HUES64 (cell line): ENCODE results near the gene SLC2A9.
"Not testable (repeated sequence)": the region's sequence is repeated elsewhere in the genome, so short reads cannot be mapped to it uniquely, and the experiment has no call there.

ENCODE experiments used
- H3K27ac ChIP-seq: 2 replicates; pipeline ENCODE4 v1.7.0; 2013; ENCODE audit warnings: low read depth, low read length, inconsistent platforms
- H3K27me3 ChIP-seq: 2 replicates; pipeline ENCODE4 v1.6.1; 2013; ENCODE audit warnings: mild to moderate bottlenecking, low read length; ENCODE audit not compliant: insufficient read depth
- H3K36me3 ChIP-seq: 2 replicates; pipeline ENCODE4 v1.6.1; 2013; ENCODE audit warnings: mild to moderate bottlenecking, low read length; ENCODE audit not compliant: insufficient read depth
- H3K4me1 ChIP-seq: 2 replicates; pipeline ENCODE4 v1.6.1; 2013; ENCODE audit warnings: mild to moderate bottlenecking, low read length, moderate library complexity; ENCODE audit not compliant: insufficient read depth
- H3K4me3 ChIP-seq: 2 replicates; pipeline ENCODE4 v1.5.1; 2013; ENCODE audit warnings: mild to moderate bottlenecking, low read length, moderate library complexity
- H3K9ac ChIP-seq: 2 replicates; pipeline ENCODE4 v1.6.1; 2013; ENCODE audit warnings: mild to moderate bottlenecking, low read depth, low read length
- H3K9me3 ChIP-seq: 2 replicates; pipeline ENCODE4 v1.6.1; 2013; ENCODE audit warnings: low read depth, low read length; ENCODE audit not compliant: insufficient read depth
- WGBS: fragments of 150-250, 120-280 bp; methylation state at CpG from one replicate; pipeline ENCODE4 v1.1.7; 2013; ENCODE audit warnings: missing lambda C conversion rate; 5-methylcytosine and 5-hydroxymethylcytosine counted together

The SLC2A9 gene

DNA sequence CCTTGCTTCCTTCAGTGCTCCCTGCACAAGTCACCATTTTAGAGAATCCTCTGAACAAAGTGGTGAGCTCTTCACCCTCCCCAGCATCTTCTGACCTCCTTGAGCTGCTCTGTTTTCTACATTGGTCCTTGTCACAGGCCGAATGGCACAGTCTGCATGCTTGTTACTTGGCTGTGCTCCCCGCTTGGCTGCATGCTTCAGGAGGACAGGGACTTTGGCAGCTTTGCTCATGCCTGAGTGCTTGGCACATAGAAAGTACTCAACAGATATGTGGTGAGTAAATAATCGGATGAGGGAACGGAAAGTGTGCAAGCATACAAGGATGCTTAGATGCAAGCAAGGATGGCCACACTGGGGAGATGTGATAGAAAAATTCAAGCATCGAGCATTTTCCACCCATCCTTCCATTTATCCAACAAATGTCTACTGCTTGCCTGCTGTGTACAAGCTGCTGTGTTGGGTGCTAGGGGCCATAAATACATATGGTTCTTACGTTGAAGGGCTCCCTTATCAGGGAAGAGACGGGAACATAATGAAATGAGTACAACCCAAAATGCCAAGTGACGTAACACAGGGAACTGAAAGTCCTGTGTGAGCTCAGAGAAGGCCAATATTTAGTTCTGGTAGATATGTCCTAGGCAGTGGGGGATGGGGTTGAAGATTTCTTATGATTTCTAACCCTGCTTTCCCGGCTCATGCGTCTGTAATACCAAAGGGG lies 31.2 kb downstream of the SLC2A9 start:
- H3K27me3 ChIP-seq = no peaks in the 10 kb centered on the region
- WGBS = 93% methylated on average over 9 of the region's 10 CpGs
- no peak overlapping the region for H3K27ac ChIP-seq
- no peaks in the 10 kb centered on the region for H3K4me1 ChIP-seq
- H3K36me3 ChIP-seq = no peaks in the 10 kb centered on the region
- H3K9ac ChIP-seq = no peak overlapping the region
- no peaks in the 10 kb centered on the region for H3K9me3 ChIP-seq
- no peak overlapping the region for H3K4me3 ChIP-seq

DNA sequence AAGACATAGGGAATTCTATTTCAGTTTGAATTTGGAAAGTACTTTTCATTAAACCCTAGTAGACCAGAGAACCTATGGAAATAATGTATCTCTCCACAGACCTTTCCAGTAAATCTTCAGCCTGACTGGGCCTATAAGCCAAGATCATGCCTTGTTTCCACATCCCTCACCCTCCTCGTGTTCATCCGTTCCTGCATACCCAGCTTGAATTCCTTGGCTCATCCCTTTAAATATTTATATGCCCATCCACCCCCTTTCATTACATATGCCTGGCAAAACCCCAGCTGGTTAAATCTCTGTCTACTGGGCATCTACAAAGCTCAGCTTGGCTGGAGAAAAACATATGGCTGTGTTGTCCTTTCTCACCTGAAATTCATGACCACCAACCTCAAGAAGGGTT lies 32.4 kb downstream of the SLC2A9 start:
- WGBS = 89% methylated on average over 2 of the region's 2 CpGs
- no peak overlapping the region for H3K9ac ChIP-seq
- no peaks in the 10 kb centered on the region for H3K9me3 ChIP-seq
- no peak overlapping the region for H3K4me3 ChIP-seq
- H3K36me3 ChIP-seq = no peaks in the 10 kb centered on the region
- H3K27me3 ChIP-seq = no peaks in the 10 kb centered on the region
- H3K27ac ChIP-seq = no peak overlapping the region
- H3K4me1 ChIP-seq = no peaks in the 10 kb centered on the region

DNA sequence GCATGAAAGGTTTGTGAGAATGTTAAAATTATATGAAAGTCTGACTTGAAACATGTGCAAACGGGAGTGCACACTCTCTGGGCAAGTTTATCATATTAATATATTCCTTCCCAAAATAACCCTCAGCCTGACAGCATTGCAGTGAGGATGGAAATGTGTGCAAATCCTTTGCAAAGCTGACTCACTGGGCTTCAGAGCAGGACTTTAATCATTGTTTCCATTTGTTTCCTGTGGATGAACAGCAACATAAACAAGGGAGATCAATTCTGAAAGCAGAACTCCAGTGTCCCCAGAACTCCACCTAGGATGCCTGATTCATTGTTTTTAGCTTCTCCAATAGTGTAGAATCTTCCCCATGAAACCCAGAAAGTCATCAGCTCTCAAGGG lies 32.9 kb downstream of the SLC2A9 start:
- no peak overlapping the region for H3K4me3 ChIP-seq
- no peaks in the 10 kb centered on the region for H3K27me3 ChIP-seq
- H3K36me3 ChIP-seq = no peaks in the 10 kb centered on the region
- H3K9me3 ChIP-seq = no peaks in the 10 kb centered on the region
- no peaks in the 10 kb centered on the region for H3K4me1 ChIP-seq
- no peak overlapping the region for H3K9ac ChIP-seq
- no peak overlapping the region for H3K27ac ChIP-seq
- no CpG with 5 or more reads among the region's 1 CpG for WGBS

DNA sequence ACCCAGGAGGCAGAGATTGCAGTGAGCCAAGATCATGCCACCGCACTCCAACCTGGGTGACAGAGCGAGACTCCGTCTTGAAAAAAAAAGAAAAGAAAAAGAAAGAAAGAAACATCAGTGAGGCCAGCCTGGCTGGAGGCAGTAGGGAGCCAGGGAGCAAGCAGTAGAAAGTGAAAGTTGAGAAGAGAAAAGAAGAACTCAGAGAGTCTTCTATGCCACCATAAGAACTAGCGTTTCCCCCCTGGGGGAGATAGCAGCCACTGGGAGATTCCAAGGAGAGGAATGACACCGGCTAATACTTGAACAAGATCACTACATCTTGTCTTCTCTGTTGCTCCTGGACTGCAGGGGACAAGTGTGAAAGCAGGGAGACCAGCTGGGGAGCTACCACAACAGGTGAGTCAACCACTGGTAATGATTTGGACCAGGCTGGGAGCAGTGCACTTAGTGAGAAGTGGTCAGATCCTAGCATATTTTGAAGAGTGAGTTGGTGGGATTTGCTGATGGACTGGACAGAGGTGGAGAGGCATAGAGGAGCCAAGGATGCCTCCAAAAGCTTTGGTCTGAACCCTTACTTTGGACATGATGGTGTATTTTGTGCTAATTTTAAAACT lies 33.4 kb downstream of the SLC2A9 start:
- Histone ChIP-seq H3K27me3 (no peaks in the 10 kb centered on the region), H3K4me3 (no peak overlapping the region), H3K27ac (no peak overlapping the region), H3K36me3 (no peaks in the 10 kb centered on the region), H3K9me3 (no peaks in the 10 kb centered on the region), H3K9ac (no peak overlapping the region), H3K4me1 (no peaks in the 10 kb centered on the region)
- 97% methylated on average over 5 of the region's 5 CpGs for WGBS

DNA sequence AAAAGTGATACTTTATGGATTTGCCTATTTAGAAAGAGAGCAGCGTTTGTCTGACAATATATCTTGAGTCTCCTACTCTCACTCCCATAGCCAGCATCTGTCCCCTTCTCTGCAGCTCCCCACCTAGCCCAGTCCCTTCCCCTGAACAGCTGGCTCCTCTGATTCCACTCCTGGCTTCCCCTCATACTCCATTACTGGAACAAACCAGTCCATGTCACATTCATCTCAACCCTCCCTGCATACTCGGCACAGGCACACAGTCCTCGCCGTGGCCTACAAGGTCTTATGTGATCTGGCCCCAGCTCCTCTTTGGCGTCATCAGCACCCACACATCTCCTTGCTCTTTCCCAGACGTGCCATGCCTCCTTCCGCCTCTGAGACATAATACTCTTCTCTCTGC lies 36.7 kb downstream of the SLC2A9 start:
- no peaks in the 10 kb centered on the region for H3K9me3 ChIP-seq
- no peak overlapping the region for H3K4me3 ChIP-seq
- peaks cover 5% of the 10 kb centered on the region; the same call in 1 of the 2 replicates for H3K4me1 ChIP-seq
- no peak overlapping the region for H3K9ac ChIP-seq
- no peaks in the 10 kb centered on the region for H3K36me3 ChIP-seq
- WGBS = 93% methylated on average over 7 of the region's 7 CpGs
- peaks cover 12% of the 10 kb centered on the region; the same call in 1 of the 2 replicates for H3K27me3 ChIP-seq
- no peak overlapping the region for H3K27ac ChIP-seq

DNA sequence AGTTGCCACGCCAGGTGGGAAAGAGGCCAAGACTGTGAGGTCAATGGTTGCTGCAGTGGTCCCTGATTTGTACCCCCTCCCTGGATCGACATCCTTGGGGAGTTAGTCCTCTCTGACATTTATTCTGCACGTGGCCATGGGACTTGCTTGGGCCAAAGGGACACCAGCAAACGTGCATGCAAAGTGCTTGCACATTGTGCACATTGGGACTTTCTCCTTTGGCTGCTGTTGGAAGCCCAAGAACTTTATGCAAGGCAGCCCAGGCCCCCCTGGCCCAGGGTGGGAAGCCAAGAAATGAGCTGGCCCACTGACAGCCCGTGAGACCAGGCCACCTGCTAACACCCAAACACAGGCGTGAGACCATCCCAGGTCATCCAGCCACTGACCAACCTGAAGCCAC lies 38.1 kb downstream of the SLC2A9 start:
- 91% methylated on average over 6 of the region's 6 CpGs for WGBS
- peaks cover 16% of the 10 kb centered on the region; the same call in 1 of the 2 replicates for H3K4me1 ChIP-seq
- H3K27me3 ChIP-seq = peaks cover 18% of the 10 kb centered on the region; the same call in 1 of the 2 replicates

DNA sequence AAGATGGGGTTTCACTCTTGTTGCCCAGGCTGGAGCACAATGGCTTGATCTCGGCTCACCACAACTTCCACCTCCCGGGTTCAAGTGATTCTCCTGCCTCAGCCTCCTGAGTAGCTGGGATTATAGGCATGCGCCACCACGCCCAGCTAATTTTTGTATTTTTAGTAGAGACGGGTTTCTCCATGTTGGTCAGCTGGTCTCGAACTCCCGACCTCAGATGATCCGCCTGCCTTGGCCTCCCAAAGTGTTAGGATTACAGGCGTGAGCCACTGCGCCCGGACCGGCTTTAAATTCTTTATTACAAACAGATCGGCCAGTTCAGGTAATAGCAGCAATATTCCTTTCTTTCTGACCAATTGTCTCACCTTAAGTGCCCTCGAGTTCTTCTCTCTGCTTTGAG lies 39.4 kb downstream of the SLC2A9 start:
- WGBS = 94% methylated on average over 14 of the region's 14 CpGs
- peaks cover 22% of the 10 kb centered on the region; the same call in 1 of the 2 replicates for H3K27me3 ChIP-seq
- H3K9me3 ChIP-seq, H3K4me3 ChIP-seq, H3K36me3 ChIP-seq, H3K9ac ChIP-seq, H3K27ac ChIP-seq: not testable (repeated sequence)
- H3K4me1 ChIP-seq = peaks cover 16% of the 10 kb centered on the region; the same call in 1 of the 2 replicates

More for the DNA sequence above, 38.1 kb downstream of the SLC2A9 start:
- Histone ChIP-seq H3K27ac (no peak overlapping the region), H3K4me3 (no peak overlapping the region), H3K9ac (no peak overlapping the region), H3K9me3 (no peaks in the 10 kb centered on the region), H3K36me3 (no peaks in the 10 kb centered on the region)

DNA sequence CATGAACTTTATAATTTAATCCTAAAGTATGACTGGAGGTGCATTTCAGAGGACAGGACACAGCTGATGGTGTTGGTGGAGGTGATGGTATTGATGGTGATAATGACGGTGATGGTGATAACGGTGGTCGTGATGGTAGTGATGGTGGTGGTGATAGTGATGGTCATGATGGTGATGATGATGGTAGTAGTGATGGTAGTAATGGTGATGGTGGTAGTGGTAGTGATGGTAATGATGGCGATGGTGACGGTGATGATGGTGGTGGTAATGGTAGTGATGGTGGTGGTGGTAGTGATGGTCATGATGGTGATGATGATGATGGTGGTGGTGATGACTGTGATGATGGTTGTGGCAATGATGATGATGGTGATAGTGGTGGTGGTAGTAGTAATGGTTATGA lies 40.4 kb downstream of the SLC2A9 start:
- no peaks in the 10 kb centered on the region for H3K9me3 ChIP-seq
- no peaks in the 10 kb centered on the region for H3K36me3 ChIP-seq
- peaks cover 22% of the 10 kb centered on the region; the same call in 1 of the 2 replicates for H3K27me3 ChIP-seq
- 96% methylated on average over 5 of the region's 5 CpGs for WGBS
- H3K27ac ChIP-seq = no peak overlapping the region
- no peak overlapping the region for H3K4me3 ChIP-seq
- H3K4me1 ChIP-seq = peaks cover 16% of the 10 kb centered on the region; the same call in 1 of the 2 replicates
- no peak overlapping the region for H3K9ac ChIP-seq

DNA sequence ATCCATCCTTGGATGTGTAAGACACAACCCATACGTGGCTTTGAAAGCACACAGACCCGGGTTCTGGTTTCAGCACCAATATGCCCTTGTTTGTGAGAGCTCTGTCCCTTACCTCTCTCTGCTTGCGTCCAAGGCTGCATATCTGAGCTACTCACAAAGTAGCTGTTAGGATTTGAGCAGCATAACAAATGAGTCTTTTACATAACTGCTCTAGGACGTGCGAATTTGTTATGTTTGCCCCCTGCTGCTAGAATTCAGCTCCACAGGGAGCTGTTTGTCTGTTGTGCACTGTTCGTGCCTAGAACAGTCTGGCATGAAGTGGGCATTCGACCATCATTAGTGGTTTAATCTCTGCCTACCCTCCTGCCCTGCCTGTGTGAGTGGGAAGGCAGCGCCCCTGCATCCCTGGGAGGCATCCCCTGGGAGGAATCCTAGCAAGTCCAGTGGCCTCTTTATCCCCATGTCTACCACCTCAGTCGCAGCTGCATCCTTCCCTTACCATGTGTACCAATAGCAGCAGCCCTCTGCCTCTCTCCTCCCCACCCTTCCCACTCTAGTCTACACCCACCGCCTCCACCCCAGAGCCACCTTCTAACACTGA lies 42.1 kb downstream of the SLC2A9 start:
- H3K9ac ChIP-seq = no peak overlapping the region
- peaks cover 22% of the 10 kb centered on the region; the same call in 1 of the 2 replicates for H3K27me3 ChIP-seq
- WGBS = 10% methylated on average over 10 of the region's 10 CpGs
- H3K36me3 ChIP-seq = no peaks in the 10 kb centered on the region
- H3K4me1 ChIP-seq = peaks cover 16% of the 10 kb centered on the region; the same call in 1 of the 2 replicates
- no peak overlapping the region for H3K4me3 ChIP-seq
- no peak overlapping the region for H3K27ac ChIP-seq
- no peaks in the 10 kb centered on the region for H3K9me3 ChIP-seq

DNA sequence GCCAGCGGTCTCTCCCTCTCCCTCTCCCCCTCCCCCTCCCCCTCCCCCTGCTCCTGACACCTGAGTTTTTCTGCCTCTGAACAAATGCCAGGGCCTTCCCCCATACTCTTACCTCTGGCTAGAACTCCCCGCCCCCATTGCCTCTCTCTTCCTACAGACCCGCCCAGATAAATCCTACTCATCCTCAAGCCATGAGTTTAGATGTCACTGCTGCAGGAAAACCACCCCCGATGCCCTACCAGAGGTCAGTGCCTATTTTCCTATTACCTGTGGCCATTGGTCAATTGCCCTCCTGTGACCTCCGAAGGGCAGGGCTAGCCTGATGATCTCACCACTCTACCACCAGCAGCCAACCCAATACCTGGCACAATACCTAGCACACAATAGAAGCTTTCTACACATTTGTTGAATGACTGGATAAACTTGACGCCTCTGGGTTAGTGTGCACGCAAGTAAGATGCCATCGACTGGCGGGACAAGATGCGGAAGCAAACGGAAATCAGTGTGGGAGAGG lies 43.7 kb downstream of the SLC2A9 start:
- Histone ChIP-seq H3K36me3 (no peaks in the 10 kb centered on the region), H3K4me3 (no peak overlapping the region), H3K9ac (no peak overlapping the region), H3K27me3 (peaks cover 22% of the 10 kb centered on the region; the same call in 1 of the 2 replicates), H3K9me3 (no peaks in the 10 kb centered on the region), H3K4me1 (peaks cover 16% of the 10 kb centered on the region; the same call in 1 of the 2 replicates), H3K27ac (no peak overlapping the region)
- WGBS = 82% methylated on average over 11 of the region's 11 CpGs

DNA sequence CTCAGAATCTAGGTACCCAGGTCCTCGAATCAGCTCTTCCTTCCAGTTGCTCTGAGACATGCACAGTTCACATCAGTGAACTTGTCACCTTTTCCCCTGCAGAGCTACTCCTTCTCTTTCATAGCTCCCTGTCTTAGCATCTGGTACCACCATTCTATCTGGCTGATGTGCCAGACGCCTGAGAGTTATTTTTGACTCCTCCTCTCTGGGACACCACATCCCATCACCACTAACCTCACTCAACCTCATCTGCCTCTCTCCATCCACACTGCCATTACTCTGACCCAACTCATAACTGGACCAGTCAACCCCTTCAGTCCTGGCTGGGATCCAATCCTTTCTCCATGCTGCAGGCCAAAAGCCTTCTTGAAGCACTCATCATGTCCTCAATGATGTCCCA lies 44.5 kb downstream of the SLC2A9 start:
- no peaks in the 10 kb centered on the region for H3K36me3 ChIP-seq
- no peak overlapping the region for H3K27ac ChIP-seq
- H3K4me1 ChIP-seq = peaks cover 16% of the 10 kb centered on the region; the same call in 1 of the 2 replicates
- 88% methylated on average over 2 of the region's 2 CpGs for WGBS
- no peak overlapping the region for H3K4me3 ChIP-seq
- H3K9ac ChIP-seq = no peak overlapping the region
- H3K9me3 ChIP-seq = no peaks in the 10 kb centered on the region
- H3K27me3 ChIP-seq = peaks cover 22% of the 10 kb centered on the region; the same call in 1 of the 2 replicates
